Rectal smooth muscle tissue (tissue), 1 donor: ENCODE results near the gene RARB.

Experiments
- H3K27ac ChIP-seq: one replicate; pipeline ENCODE4 v1.7.0; 2013; ENCODE audit warnings: low read depth, low read length, inconsistent platforms
- H3K27me3 ChIP-seq: one replicate; pipeline ENCODE4 v1.7.0; 2013; ENCODE audit warnings: low read length; ENCODE audit not compliant: control insufficient read depth, insufficient read depth
- H3K36me3 ChIP-seq: one replicate; pipeline ENCODE4 v1.7.0; 2013; ENCODE audit warnings: low read length; ENCODE audit not compliant: control insufficient read depth, insufficient read depth
- H3K4me1 ChIP-seq: one replicate; pipeline ENCODE4 v1.7.0; 2013; ENCODE audit warnings: low read length; ENCODE audit not compliant: control insufficient read depth, insufficient read depth
- H3K4me3 ChIP-seq: one replicate; pipeline ENCODE4 v1.7.0; 2013; ENCODE audit warnings: low read length
- H3K9ac ChIP-seq: one replicate; pipeline ENCODE4 v1.7.0; 2013; ENCODE audit warnings: low read length

Gene RARB

DNA sequence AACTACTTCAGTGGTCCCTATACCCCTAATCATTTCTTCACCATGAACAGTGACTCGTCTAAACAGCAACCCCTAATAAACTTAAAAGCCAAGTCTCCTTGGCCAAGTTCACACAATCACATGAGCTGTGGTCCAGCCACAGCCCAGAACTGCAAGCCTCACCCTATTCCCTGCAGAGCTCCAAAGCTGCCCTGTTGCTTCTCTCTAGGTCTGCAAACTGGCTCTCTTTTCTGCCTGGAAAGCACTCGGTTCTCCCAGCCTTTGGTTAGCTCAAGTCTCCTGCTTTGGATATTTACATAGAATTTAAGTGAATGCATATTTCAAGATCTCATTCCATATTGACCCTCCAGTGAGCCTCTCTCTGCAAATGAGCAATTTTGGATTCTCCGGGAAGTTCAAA lies 129.6 kb downstream of the RARB start:
- Histone ChIP-seq H3K27me3 (no peaks in the 10 kb centered on the region), H3K4me1 (no peaks in the 10 kb centered on the region), H3K9ac (no peak overlapping the region), H3K4me3 (no peak overlapping the region), H3K27ac (no peak overlapping the region), H3K36me3 (no peaks in the 10 kb centered on the region)

DNA sequence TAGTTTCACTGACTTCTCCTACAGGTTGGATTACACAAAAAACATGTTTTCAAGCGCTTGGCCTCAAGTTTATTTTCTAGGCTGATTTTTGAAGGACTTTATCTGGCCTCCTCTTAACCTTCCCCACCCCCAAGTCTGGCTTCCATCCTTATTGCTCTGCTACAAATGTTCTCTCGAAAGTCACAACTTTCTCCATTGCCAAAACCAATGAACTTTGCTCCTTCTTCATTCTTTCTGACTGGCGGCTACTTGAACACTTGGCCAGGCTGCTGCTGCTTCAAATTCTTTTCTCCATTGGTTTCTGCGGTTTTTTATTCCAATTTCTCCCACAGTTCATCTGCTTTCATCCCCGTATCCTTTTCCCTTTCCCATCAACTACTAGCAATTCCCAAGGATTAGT lies 130.1 kb downstream of the RARB start:
- Histone ChIP-seq H3K36me3 (no peaks in the 10 kb centered on the region), H3K4me3 (no peak overlapping the region), H3K27me3 (no peaks in the 10 kb centered on the region), H3K27ac (no peak overlapping the region), H3K4me1 (no peaks in the 10 kb centered on the region), H3K9ac (no peak overlapping the region)

DNA sequence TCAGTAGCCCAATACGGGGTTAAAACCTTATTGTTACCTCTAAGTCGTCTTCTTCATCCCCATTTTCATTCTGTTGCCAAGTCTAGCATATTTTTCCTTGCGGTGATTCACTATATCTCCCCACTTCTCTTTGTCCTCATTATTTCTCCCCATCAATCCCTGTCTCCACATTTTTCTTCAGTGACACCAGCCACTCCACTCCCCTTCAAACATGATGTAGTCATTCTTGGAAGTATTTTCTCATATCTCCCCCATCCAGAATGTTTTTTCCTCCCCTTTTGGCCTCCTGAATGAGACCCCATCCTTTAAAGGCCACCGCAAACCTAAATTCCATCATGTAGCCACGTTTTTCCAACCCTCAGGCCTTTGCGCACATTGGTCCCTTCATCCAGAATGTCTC lies 130.7 kb downstream of the RARB start:
- H3K4me1 ChIP-seq: no peaks in the 10 kb centered on the region

DNA sequence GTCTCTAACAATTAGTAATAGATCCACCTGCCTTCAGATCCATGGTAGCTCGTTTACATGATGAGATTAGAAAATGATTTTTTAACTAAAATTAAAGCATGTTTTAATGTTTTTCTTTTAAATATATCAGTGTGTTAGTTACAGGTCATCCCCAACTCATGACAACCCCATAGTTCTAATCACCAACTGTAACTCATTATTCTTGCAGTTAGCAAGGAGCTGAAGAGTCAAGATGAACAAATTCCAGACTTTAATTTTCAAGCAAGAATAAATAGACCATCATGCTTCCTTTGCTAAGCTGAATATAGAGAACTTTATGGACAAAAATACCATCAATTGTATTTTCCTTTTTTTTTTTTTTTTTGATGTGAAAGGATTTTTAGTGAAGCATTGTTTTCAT lies 135.5 kb downstream of the RARB start:
- Histone ChIP-seq H3K27ac (no peak overlapping the region), H3K36me3 (no peaks in the 10 kb centered on the region), H3K9ac (no peak overlapping the region), H3K4me3 (no peak overlapping the region), H3K4me1 (no peaks in the 10 kb centered on the region), H3K27me3 (no peaks in the 10 kb centered on the region)

More for the DNA sequence above, 130.7 kb downstream of the RARB start:
- H3K9ac ChIP-seq: no peak overlapping the region
- no peak overlapping the region for H3K4me3 ChIP-seq
- no peaks in the 10 kb centered on the region for H3K36me3 ChIP-seq
- no peak overlapping the region for H3K27ac ChIP-seq
- no peaks in the 10 kb centered on the region for H3K27me3 ChIP-seq

DNA sequence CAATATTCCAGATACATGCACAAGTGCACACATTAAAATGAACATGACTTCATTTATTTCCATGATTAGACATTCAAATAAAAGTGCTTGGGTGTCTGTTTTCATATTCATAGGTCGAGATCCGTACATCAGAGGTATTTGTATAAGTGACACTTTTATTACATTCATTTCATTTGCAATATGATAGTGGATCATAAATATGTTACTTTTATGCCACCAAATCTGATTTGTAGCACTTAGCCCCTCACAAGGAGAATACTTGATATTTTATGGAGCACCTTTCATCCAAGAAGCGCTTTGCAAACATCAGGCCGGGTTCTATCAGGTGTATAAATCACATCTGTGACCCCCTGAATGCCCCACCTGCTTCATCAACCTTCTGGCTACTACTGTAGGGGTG lies 136.0 kb downstream of the RARB start:
- H3K27me3 ChIP-seq: no peaks in the 10 kb centered on the region
- no peak overlapping the region for H3K9ac ChIP-seq

DNA sequence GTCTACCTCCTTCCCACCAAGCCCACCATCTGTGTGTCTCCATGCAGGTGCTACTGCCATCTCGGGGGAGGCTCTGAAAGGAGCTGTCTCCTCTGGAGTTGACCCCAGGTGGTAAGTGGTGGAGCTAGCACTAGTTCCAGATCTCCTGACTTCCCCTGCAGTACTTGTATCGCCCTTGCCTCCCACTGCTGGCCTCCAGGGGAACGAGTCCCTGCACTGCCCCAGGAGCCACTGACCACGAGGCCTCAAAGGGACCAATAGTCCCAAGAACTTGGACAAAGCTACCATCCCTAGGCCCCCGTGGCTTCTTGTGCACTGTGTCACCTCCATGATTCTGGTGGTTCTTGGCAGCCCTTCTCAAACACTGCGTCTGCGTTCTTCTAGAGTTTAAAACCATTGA lies 137.7 kb downstream of the RARB start:
- Histone ChIP-seq H3K9ac (no peak overlapping the region), H3K4me3 (no peak overlapping the region), H3K4me1 (no peaks in the 10 kb centered on the region), H3K36me3 (no peaks in the 10 kb centered on the region), H3K27me3 (no peaks in the 10 kb centered on the region), H3K27ac (no peak overlapping the region)

More for the DNA sequence above, 136.0 kb downstream of the RARB start:
- H3K4me1 ChIP-seq: no peaks in the 10 kb centered on the region
- H3K27ac ChIP-seq: no peak overlapping the region
- no peaks in the 10 kb centered on the region for H3K36me3 ChIP-seq
- no peak overlapping the region for H3K4me3 ChIP-seq

DNA sequence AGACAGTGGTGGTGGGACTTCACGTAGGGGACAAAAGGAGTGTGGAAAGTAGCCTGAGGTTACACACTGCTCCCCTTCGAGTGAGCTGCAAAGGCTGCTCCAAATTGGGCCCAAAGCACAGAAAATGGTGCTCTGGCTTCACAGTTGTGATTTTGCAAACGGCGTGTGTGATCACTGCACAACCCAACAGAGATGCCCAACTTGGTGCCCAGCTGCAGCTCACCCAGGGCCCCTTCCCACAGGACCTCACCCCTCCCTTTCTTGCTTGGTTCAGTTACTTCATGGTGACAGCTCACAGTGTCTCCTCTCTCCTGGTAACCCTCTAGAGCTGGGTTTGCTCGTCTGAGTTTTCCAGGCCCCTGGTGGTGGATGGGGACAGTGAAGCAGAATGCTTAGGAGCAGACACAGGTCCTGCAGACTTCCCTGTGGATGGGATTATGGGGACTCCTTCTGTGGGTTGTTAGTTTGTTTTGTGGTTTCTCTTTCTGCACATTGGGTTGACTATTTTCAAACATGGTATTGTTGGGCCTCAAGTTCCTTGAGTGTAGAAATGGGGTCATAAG lies 138.4 kb downstream of the RARB start:
- Histone ChIP-seq H3K4me1 (no peaks in the 10 kb centered on the region), H3K4me3 (no peak overlapping the region), H3K27me3 (no peaks in the 10 kb centered on the region), H3K27ac (no peak overlapping the region), H3K36me3 (no peaks in the 10 kb centered on the region), H3K9ac (no peak overlapping the region)

DNA sequence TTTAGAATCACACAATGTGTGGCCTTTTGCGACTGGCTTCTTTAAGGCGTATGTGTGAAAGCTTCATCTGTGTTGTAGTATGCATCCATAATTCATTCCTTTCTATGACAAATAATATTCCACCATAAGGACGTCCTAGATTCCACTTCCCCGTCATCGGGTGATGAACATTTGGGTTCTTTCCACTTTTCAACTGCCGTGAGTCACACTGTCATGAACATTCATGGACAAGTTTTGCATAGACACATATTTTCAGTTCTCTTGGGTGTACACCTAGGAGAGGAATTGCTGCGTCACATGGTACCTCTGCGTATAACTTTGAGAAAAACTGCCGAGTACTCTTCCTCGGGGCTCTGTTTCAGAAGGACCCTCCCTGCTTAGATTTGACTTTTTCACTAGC lies 139.3 kb downstream of the RARB start:
- no peak overlapping the region for H3K27ac ChIP-seq
- H3K4me1 ChIP-seq: no peaks in the 10 kb centered on the region
- H3K4me3 ChIP-seq: no peak overlapping the region
- no peak overlapping the region for H3K9ac ChIP-seq
- no peaks in the 10 kb centered on the region for H3K27me3 ChIP-seq
- H3K36me3 ChIP-seq: no peaks in the 10 kb centered on the region

DNA sequence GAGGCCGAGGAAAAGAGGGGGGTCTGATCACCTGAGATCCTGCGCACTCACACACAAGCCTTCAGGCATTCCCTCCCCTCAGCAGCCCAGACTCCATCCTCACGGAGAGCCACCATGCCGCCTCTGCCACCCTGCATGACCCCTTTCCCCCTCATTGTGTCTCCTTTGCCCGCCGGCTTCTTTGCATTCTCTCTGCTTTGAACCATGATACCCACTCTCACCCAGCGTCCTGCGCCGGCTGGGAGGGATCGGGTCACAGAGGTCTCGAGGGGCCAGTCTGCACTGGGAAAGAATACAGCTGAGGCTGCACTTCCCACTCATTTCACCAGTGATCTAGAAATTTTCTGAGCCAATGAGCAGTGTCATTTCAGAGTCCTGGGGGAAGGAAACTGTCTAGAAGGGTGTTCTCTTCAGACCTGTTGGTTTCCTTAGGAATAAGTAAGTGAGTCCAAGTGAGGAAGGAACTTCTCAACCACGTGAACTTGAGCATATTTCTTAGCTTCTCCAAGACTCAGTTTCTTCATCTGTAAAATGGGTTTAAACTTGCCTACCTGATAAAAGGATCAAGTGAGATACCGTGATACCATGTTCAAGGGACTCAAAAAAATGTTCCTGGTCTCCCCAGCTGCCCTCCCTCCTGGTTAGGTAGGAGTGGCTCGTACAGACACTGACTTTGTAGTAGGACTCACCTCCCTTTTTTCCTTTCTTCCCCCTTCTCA lies 139.9 kb downstream of the RARB start:
- Histone ChIP-seq H3K9ac (no peak overlapping the region), H3K4me3 (no peak overlapping the region), H3K36me3 (no peaks in the 10 kb centered on the region), H3K4me1 (no peaks in the 10 kb centered on the region), H3K27ac (no peak overlapping the region), H3K27me3 (no peaks in the 10 kb centered on the region)

DNA sequence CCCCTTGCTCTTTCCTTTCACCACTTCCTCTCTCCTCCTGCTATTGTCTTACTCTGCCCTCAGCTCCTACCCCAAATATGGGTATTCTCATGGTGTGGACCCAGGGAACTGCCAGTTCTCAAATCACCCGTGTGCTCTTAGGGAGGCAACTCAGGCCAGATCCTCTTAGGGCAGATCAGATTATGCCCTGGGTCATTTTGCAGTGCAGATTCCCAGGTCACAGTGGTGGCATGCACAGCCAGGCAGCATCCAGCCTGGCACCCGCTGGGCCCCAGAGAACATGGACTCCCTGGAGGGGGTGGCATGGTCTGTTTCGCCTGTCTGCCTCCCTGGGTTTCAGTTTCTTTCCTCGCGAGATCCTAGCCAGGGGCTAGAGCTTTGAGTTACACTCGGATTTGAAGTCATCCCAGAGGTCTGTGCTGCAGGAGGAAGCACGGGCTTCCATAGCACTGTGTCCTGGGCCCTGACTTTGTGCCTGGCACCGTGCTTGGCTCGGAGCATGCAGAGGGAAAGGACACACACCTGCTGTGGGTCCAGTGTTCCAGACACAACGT lies 140.5 kb downstream of the RARB start:
- Histone ChIP-seq H3K9ac (no peak overlapping the region), H3K27me3 (no peaks in the 10 kb centered on the region), H3K36me3 (no peaks in the 10 kb centered on the region), H3K4me3 (no peak overlapping the region), H3K27ac (no peak overlapping the region), H3K4me1 (no peaks in the 10 kb centered on the region)

DNA sequence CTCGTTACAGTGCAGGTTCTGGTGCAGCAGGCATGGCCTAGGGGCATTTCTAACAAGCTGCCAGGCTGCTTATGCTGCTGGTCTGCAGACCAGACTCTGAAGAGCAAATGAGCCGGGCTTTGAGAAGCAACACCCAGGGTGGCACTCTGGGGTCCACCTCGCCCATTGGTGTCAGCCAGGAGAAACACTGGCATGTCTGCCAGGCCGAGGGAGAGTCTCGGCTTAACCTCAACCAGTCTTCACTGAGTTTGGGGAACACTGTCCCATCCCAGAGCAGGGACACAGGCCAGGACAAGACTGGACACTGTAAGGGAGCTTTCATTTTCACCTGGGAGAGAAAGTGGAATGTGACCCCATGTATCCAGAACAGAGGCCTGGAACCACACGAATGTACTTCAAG lies 143.2 kb downstream of the RARB start:
- Histone ChIP-seq H3K36me3 (no peaks in the 10 kb centered on the region), H3K4me1 (no peaks in the 10 kb centered on the region), H3K4me3 (no peak overlapping the region), H3K27ac (no peak overlapping the region), H3K9ac (no peak overlapping the region), H3K27me3 (no peaks in the 10 kb centered on the region)

DNA sequence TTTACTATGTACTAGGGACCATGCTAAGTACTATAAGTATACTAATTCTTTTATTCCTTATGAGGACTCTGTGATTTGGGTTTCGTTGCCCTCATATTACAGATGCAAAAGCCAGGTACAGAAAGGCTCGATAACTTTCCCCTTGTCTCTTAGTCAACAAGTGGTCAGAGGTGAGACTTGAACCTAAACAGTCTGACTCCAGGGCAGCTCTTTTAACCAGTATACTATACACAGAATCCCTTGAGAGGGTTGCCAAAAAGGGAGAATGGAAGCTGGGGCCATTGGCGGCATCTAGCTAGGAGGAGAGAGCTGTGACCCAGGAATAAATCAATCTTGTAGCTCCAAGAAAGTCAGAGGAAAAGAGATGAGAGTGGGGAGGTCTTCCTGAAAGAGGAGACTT lies 144.3 kb downstream of the RARB start:
- Histone ChIP-seq H3K4me1 (no peaks in the 10 kb centered on the region), H3K9ac (no peak overlapping the region), H3K36me3 (no peaks in the 10 kb centered on the region), H3K27me3 (no peaks in the 10 kb centered on the region), H3K27ac (no peak overlapping the region), H3K4me3 (no peak overlapping the region)

DNA sequence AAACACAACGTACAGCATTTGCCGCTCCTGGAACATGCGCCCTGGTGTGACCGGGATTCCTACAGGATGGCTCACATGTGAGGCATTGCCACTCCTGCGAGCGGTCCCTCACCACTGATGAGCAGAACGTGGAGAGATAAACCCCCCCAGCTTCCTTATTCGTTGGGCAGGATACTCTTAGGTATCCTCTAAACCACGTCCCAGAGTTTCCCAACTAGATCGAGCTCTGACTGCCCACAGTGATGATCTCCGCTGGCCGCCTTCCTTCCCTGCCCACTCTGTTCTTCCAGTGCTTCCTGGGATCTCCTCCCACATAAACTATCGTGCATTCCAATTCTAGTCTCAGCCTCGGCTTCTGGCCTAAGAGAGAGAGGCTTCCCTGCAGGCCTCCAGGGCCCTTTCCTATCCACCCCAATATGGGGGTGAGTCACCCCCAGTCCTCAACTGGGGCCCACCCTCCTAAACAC lies 144.9 kb downstream of the RARB start:
- Histone ChIP-seq H3K9ac (no peak overlapping the region), H3K36me3 (no peaks in the 10 kb centered on the region), H3K4me3 (no peak overlapping the region), H3K4me1 (no peaks in the 10 kb centered on the region), H3K27me3 (no peaks in the 10 kb centered on the region), H3K27ac (no peak overlapping the region)
